Activated CD4-positive, alpha-beta T cell treated with anti-CD3 and anti-CD28 coated beads, Interleukin-2, Interleukin-4, amounts not matched to agents 100 ng/mL and 50 ng/mL, durations not matched to agents 16 hours and 8 hours (primary cell): ENCODE measurements around the gene TUBA3E.
"Not testable (repeated sequence)": the region's sequence is repeated elsewhere in the genome, so short reads cannot be mapped to it uniquely, and the experiment has no call there.

Experiments used
- DNase-seq: peaks from one replicate; pipeline ENCODE4 v3.0.0-alpha.2; 2020; ENCODE audit warnings: low spot score

Gene TUBA3E

DNA sequence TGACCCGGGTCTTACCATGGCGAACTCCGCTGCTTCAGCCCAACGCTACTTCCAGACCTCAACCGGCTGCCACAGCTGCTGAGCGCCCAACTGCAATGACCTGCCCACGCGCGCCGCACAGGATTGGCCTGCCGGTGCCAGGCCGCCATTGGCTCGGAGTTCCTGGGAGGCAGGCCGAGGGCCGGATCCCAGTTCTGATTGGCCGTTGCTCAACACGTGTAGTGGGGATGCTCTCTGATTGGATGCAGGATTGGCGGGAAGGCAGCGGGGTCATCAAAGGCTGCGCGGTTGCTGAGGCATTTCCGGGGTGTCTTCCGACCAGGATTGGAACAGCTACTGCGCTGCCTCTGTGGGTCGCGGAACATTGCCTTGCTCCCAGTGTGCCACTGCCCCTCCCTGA, at the start of gene TUBA3E:
Gene TUBA3E (minus strand): TSS at position 97 of the 400 bp plus-strand sequence. CDS start 79 bp downstream, at position 18.
- no peak for DNase-seq

DNA sequence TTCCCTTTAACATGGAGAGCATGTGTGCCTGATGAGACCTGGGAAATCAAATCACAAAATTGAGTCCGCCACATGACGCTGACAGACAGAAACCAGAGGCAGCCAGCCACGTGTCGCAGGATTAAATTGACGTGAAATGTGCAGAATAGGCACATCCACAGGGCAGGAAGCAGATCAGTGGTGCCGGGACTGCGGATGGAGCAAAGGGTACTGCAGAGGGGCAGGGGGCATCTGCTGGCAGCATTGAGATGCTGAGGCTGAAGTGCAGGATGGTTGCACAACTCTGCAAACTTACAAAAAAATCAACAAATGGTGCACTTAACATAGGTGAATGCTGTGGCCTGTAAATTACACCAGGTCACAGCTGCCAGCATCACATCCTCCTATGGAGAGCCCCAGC, 48.2 kb upstream of the TUBA3E start:
- DNase-seq: no peak

DNA sequence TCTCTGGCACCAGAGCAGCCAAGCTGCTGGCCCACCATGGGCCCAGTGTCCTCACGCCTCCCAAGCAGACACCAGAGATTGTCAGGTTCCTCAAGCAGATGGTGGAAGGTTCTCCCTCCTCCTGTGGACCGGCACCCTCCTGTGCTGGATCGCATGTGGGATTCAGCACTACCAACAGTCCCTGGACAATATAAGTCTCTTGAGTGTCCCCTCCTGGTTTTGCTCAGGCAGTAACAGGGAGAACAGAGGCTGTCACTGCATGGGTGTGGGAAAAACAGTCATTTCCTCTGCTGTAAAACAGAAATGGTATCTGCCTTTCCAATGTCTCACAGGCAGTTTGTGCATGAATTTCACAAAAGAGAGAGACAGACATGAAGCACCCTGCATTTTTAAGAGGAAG, 47.7 kb upstream of the TUBA3E start:
- no peak for DNase-seq

DNA sequence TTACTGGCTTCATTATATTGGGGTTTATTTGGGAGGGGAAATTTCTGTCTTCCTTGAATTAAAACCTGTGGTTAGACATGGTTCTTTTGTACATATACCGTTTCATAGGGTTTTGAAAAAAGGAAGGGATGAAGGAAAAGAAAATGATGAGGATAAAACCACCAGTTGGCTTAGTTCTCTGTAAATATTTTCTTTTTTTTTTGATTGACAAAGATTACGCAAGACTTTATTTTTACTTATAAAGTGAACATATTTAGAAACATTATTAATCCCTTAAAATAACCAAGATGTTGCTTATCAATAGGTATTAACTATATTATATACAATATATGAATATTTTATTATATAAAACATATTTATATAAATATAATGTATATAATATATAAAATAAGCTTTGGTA, 45.1 kb upstream of the TUBA3E start:
- no peak for DNase-seq

DNA sequence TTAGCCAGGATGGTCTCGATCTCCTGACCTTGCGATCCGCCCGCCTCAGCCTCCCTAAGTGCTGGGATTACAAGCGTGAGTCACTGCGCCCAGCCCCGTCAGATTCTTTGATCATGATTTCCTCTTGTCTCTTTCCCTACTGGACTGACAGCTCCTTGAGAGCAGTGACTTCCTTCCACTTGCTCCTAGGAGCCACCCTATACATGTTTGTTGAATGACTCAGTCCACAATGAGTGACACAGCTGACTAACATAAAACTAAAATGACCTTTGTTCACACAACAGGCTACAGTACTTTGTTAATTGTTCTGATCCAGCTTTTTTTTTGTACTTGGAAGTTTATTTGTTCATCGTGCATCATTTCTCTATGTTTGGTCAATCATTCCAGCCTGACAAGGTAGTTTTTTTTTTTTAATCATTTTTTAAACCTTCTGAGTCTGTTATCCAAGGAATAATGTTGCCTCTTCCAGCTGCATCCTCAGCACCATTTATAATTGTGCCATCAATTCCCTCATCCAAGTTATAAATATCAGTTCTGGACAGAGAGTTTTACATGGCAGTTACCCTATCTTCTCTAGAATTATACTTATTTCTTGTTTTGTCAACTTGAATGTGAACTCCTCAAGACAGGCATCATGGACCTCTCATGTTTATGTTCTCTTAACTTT, 42.9 kb upstream of the TUBA3E start:
- DNase-seq: no peak

DNA sequence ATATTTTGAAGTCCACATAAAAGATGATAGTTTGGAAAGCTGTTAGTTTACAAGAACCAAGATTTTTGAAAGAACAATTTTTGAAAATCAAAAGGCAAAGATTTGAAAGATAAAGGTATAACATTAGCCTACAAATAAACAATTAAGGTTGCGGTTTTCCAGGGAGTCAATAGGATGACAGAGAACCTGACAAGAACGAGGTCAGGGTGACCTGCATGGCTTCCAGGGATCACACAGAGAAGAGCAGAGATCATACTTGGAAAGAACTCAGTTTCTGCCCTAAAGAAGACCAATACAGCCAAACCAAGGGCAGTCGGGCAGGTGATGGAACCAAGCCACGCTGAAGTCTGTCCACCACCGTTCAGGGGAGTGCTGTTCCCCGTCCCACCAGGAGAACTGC, 41.3 kb upstream of the TUBA3E start:
- DNase-seq: not testable (repeated sequence)

DNA sequence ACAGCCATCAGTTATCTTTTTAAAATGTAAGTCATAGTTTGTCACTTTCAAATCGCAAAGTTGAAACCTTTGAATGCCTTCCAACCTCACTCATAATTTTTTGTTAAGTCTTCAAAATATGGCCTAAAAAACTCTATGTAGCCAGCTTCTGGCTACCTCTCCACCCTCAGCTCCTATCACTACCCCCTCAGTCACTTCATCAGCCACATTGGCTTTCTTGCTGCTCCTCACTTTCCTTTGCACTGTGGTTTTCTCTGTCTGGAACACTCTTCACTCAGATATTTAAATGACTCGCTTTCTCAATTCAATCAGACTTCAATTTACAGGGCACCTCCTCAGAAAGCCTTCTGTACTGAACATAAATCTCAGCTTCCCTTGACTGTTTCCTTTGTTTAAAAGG, 34.8 kb upstream of the TUBA3E start:
- not testable (repeated sequence) for DNase-seq

DNA sequence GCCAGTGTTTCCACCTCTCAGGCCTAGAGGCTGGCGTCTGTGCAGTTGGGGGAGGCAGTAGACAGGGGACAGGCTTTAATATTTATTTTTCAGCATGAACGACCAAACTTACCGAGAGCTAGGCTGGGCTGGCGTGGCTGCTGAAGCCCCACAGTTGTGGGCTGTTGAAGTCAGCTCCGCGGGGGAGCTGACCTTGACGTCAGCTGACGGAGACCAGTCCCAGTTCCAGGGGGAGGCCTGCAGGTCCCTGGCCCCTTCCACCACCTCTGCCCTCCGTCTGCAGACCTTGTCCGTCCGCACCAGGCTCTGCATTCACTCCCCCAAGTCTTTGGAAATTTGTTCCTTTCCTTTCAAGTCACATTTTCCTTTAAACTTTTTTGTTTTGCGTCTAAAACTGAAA, 33.4 kb upstream of the TUBA3E start:
- DNase-seq: no peak

DNA sequence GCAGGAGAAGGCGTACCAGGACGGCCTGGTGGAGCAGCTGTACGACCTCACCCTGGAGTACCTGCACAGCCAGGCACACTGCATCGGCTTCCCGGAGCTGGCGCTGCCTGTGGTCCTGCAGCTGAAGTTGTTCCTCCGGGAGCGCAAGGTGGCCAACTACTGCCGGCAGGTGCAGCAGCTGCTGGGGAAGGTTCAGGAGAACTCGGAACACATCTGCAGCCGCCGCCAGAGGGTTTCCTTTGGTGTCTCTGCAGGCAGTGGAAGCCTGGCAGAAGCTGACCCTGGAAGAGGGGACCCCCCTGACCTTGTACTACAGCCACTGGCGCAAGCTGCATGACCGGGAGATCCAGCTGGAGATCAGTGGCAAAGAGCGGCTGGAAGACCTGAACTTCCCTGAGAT, 32.7 kb upstream of the TUBA3E start:
- DNase-seq: not testable (repeated sequence)

DNA sequence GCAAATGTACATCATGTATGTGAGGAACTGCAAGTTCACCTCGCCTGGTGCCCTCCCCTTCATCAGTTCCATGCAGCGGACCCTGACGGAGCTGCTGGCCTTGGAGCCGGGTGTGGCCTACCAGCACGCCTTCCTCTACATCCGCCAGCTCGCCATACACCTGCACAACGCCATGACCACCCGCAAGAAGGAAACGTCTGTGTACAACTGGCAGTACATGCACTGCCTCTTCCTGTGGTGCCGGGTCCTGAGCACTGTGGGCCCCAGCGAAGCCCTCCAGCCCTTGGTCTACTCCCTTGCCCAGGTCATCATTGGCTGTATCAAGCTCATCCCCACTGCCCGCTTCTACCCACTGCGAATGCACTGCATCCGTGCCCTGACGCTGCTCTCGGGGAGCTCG, 32.1 kb upstream of the TUBA3E start:
- DNase-seq: not testable (repeated sequence)

DNA sequence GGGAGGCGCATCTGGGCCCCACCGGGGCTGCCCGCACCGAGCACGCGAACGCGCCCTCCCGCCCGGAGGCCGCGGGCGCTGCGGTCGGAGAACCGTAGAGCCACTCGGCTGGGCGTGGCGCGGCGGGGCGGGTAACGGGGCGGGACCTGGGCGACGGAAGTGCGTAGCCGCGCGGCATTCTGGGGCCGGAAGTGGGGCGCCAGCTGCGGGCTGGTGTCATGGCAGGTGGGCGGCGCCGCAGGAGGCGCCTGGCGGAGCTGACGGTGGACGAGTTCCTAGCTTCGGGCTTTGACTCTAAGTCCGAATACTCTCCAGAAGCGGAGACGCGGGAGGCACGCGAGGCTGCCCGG, 30.9 kb upstream of the TUBA3E start:
- DNase-seq: peak; percentile 22

DNA sequence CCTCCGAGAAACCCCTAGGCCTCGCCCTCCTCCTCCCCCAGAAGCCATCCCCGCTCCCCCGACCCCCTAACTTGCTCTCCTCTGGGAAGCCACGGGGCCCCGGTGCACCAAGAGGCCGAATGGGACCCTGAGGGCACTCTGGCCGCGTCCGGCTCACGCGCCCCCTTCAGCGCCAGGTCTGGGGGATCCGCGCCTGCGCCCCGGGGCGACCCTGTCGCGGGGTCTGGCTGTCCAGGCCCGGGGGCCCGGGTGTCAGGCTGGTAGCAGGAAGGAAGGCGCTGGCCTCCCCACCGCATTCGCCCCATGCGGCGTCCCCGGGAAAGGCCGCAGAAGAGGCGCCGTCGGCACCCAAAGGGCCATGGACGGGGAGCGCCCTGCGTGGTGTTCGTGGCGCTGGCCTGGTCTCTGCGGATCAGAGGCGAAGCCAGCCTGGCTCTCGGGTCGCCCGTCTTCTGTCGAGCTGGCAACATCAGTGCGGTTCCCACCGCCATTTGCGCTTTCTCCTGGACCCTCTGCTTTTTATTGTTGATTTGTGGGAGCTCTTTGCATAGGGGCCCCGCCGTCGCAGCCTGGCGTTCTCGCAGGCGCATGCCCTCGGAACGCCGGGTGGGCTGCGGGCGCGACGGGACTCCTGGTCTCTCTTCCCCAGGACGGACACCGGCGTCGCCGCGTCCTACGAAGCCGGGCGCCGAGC, 30.4 kb upstream of the TUBA3E start:
- not testable (repeated sequence) for DNase-seq

DNA sequence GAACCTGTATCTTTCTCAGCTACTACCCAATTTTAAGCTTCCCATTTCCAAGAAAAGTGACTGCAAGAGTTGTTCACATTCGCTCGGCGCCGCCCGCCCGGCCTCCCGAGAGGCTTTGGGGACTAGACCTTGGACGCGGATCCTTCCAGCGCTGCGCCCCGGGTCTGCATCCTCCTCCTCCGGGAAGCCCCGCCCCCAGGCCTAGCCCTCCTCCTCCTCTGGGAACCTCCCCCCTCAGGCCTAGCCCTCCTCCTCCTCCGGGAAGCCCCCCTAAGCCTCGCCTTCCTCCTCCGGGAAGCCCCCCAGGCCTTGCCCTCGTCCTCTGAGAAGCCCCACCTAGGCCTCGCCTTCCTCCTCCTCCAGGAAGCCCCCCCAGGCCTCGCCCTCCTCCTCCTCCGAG, 29.8 kb upstream of the TUBA3E start:
- not testable (repeated sequence) for DNase-seq

DNA sequence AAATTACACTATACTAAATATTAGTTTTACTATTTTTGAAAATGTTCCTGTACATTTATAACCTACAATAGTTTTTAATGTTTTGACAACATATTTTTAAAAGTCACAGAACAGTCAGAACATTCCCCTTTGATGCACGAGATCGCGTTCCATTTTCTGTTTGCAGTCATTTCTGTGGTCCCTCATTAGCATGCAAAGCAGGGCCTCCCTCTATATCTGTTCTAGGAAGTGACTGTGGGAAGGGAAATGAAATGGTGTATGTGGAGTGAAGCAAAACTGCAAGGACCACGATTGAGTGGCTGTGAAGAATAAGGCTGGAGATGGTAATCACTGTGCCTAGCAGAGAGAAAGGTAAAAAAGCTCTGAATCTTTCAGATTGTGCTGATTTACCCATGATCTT, 24.3 kb upstream of the TUBA3E start:
- DNase-seq: peak; percentile 7

DNA sequence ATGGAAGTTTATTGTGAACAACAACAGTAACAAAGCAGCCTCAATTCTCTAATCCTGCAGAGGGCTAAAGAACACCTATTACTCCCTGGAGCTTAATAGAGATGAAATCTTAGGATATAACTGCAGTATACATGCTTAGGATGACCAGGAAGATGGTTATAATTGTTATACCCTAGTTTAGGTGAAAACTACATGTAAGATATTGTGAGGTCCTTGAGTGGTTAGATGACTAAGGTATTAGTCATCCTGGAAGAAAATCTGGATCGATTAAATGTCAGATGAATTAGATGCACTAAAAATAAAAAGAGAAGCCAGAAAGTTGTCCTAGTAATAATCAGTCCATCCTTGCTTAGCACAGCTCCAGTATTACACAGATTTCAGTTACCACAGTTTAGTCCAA, 22.3 kb upstream of the TUBA3E start:
- DNase-seq: not testable (repeated sequence)

DNA sequence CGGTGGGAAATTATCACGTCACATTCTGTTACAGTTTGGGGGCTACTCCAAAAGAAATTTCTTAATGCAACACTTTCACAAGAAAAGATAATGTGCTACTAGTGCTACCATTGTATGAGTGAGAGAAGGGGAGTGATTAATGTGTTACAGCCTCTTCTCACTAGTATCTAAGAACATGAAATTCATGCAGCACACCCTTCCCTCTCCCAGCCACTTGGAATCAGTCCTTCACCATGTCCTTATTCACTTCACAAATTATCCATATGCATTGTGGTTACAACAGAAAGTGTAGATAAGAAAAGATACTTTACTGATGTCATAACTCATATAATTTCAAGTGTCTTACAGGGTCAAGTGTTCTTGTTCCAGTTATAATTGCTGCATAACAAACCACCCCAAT, 20.9 kb upstream of the TUBA3E start:
- DNase-seq: not testable (repeated sequence)

DNA sequence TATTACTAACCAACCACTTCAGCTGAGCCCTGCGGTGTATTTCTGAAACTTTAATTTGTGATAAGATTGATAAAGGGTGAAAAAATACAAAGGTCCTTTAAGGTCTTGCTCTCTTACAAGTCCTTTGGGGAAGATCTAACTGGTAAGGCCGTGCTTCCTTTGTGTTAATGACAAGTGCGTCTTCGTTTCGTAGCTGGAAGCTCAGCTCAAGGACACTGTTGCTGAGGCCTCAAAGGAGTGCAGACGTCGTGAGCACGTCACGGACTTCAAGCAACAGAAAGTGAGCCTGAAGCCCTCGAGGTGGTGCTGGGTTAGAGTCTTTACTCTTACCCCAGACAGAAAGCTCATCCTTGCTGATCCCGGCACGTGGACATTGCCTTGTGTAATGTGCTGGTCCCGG, 8.8 kb upstream of the TUBA3E start:
- not testable (repeated sequence) for DNase-seq

DNA sequence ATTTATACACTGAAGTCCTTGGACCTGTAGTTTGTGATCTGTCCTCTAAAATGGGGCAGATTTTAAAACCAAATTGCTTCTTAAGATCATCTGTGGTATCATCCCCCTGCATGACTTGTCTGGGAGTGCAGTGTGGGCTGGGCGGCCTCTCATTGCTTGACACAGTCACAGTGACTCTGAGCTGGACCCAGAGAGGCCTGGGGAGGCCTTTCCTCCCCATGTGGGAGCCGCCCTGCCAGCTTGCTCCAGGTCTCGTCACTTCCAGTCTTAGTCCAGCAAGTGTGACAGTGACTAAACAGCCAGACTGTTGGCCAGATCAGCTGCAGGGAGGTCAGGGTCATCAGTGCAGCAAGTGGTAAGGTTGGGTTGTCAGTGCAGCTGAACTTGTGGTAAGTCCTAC, 4.9 kb upstream of the TUBA3E start:
- not testable (repeated sequence) for DNase-seq

DNA sequence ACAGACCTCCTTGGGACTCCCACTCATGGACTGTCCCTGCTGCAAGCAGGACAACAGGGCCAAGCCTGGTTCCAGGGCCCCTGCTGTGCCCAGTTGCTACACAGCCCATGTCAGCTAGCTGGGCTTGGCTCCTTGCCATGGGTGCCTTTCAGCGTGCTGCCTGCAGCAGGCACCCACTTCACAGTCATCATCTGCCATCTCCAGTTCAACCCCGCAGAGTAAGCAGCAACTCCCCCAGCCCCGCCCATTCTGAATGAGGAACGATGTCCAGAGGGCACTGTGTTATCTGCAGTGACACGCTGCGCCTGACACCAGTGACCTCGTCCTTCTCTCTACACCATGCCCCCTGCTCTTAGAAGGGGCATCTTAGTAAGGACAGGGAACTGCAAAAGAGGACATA, 4.3 kb upstream of the TUBA3E start:
- not testable (repeated sequence) for DNase-seq

DNA sequence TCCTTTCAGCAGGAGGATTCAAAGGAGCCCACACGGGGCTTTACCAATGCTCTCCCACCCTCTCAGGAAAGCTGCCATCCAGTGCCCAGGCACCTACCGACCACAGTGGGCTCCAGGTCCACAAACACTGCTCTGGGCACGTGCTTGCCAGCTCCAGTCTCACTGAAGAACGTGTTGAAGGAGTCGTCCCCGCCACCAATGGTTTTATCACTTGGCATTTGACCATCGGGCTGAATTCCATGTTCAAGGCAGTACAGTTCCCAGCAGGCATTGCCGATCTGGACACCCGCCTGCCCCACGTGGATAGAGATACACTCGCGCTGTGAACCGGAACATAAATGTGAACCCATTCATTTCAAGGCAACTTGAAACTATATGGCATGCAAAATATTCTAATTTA, 2.2 kb downstream of the TUBA3E start:
- DNase-seq: not testable (repeated sequence)

DNA sequence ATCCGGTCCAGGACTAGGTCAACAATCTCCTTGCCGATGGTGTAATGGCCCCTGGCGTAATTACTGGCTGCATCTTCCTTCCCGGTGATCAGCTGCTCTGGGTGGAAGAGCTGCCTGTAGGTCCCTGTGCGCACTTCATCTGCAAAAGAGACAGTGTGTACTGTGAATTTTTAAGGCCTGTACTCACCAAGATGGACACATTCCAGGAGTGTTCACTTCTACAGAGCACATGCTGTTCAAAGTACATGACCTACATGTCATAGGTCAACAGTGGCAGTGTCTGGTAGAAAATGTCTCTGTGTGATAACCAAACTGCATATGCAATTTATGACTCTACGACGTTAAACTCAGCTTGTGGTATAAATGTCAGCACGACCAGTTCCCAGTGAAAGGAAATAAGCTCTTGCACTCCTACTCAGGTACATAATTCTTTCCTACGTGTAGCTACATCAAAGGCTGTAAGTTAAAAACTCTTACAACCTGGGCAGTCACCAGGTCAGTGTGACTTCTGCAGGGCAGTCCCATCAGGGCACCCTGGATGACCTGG, 3.1 kb downstream of the TUBA3E start:
- not testable (repeated sequence) for DNase-seq

DNA sequence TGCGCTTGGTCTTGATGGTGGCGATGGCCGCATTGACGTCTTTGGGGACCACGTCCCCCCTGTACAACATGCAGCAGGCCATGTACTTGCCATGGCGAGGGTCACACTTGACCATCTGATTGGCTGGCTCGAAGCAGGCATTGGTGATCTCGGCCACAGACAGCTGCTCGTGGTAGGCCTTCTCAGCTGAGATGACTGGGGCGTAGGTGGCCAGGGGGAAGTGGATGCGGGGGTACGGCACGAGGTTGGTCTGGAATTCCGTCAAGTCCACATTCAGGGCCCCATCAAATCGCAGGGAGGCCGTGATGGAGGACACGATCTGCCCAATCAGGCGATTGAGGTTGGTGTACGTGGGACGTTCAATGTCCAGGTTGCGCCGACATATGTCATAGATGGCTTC, 4.4 kb downstream of the TUBA3E start:
- DNase-seq: not testable (repeated sequence)

DNA sequence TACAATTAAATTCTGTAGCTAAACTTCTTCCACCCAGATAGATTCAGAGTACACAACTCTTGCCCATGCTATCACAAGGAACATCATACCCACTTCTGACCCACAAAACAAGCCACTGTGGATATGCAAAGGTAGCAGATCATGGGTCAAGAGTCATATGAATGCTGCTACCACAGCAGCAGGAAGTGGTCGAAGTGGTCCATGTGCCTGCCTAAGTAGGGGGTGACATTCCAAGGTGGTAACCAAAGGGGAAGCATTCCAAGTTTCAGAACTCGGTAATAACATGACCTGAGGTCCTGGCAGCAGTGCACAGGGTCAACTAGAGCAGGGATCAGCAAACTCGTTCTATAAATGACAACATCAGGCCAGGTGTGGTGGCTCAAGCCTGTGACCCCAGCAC, 5.8 kb downstream of the TUBA3E start:
- DNase-seq: not testable (repeated sequence)

DNA sequence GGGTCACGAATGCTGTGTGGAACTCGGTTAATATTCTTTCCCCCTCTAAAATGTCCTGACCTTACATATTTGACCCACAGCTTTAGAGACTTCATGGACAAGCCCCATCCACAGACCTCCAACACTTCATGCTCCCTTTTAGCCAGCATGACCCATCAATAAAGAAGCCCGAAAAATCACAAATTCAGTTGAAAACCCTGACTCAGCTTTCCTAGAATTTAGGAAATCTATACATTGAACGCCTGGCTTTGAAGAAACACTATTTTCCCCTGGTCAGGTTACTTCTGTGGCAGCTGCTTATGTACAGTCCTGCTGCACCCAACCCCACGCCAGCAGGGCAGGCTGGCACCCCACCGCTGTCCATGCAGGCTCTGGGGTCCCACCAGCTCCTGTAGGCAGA, 6.9 kb downstream of the TUBA3E start:
- not testable (repeated sequence) for DNase-seq
